H1 (cell line): ENCODE results near the gene MORC2. TPM values are rescaled to one million over a fixed set of nuclear protein-coding genes. Genes with fewer than 3 reads are reported as not detected.

ENCODE experiments used
- CHD7 ChIP-seq: fragments of 300-600 bp; sonication (generic); IDR thresholded peaks from 2 replicates; pipeline ENCODE4 v1.7.1; 2012; ENCODE audit warnings: low read length, moderate library complexity, mild to moderate bottlenecking, inconsistent platforms; ENCODE audit not compliant: insufficient replicate concordance
- polyA plus RNA-seq, 7 experiments: library from polyadenylated mRNA; depleted of rRNA in 3 of 7; stranded (reverse) in 5 of 7; unstranded in 2 of 7; fragments of >200 nt in 5 of 7; fragments of 200-250 nt in 2 of 7; gene quantifications; 1 replicate in 5 of 7; 2 replicates in 1 of 7; 4 replicates in 1 of 7; pipeline versions ENCODE4 v1.2.1 to v1.2.3, GENCODE V29; 2011 to 2013; ENCODE audit warnings: missing spikeins in 2 of 7, mixed read lengths in 2 of 7
- total RNA-seq: library from RNA; stranded (reverse); fragmentation: NEBNext Ultra II Directional; extraction: Animal tissue kit (Norgen Biotek cat#: 25700); gene quantifications from 2 replicates; pipeline ENCODE4 v1.2.1, GENCODE V29; 2021

The MORC2 gene
- total and polyA plus RNA-seq, 2 of the 8 experiments (the other 6 are each of a cell fraction or from before 2014, with no cell fraction given): 15.4 to 68.0 TPM

DNA sequence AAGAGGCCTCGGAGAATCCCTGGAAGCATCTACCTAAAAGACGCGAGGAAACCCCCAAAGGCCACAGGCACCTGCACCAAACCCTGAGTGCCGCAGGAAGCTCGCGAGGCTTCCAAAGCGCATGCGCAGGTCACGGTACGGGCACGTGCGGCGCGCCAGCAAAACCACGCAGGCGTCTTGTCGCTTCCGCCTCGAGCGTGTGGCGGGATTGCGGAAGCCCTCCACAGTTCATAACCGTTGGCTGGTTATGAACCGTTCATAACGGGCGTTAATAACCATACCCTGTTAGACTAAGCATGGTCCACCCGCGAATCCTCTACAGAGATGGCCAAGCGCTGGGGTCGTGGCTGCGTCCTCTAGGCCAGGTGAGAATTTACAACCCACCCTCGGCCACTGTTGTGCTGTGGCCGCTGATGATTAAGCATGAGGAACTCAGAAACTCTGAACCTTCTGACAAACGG is 46.4 kb downstream of the MORC2 start (continued):
- no peak for TF ChIP-seq CHD7
